ENCODE results near the gene RRP7A. TPM values are rescaled to one million over a fixed set of nuclear protein-coding genes. Genes with fewer than 3 reads are reported as not detected.
"Not testable (repeated sequence)": the region's sequence is repeated elsewhere in the genome, so short reads cannot be mapped to it uniquely, and the experiment has no call there.

Gene RRP7A
- total RNA-seq, 3 donors from 2014 or later: 19.0 to 31.8 (median 25.6) TPM

DNA sequence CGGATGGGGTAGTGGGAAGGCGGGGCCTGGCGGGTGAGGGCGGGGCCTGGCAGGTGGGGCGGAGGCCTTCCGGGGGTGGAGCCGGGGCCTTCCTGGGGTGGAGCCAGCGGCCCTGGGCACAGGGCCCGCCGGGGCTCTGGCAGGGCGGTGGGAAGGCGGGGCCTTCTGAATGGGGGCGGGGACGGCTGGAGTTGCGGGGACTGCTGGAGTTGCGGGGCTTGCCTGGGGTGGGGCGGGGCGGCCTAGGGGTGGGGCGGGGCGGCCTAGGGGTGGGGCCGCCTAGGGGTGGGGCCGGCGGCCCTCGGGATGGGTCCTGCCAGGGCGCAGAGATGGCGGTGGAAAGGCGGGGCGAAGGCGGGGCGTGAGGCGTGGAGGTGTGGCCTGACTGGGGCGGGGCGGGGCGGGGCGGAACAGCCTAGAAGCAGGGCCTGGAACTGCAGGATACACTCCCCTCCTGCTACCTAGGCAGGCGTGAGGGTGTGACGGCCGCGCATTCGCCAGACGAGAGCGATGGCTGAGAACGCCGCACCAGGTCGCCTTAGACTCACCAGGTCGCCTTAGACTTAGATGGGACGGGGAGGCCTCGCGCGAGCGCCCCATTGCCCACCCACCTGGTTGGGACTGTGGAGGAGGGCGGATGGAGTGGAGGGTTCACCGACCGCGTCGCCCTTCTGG is 19.3 kb downstream of the RRP7A start:
- no peaks in the 10 kb centered on the region for H3K9me3 ChIP-seq
- no peaks in the 10 kb centered on the region for H3K36me3 ChIP-seq
- peak in 1 of 3 donors; percentile 30 for TF ChIP-seq POLR2AphosphoS5 (IDR thresholded peaks at IDR 0.05)
- TF ChIP-seq, protein P1, sequence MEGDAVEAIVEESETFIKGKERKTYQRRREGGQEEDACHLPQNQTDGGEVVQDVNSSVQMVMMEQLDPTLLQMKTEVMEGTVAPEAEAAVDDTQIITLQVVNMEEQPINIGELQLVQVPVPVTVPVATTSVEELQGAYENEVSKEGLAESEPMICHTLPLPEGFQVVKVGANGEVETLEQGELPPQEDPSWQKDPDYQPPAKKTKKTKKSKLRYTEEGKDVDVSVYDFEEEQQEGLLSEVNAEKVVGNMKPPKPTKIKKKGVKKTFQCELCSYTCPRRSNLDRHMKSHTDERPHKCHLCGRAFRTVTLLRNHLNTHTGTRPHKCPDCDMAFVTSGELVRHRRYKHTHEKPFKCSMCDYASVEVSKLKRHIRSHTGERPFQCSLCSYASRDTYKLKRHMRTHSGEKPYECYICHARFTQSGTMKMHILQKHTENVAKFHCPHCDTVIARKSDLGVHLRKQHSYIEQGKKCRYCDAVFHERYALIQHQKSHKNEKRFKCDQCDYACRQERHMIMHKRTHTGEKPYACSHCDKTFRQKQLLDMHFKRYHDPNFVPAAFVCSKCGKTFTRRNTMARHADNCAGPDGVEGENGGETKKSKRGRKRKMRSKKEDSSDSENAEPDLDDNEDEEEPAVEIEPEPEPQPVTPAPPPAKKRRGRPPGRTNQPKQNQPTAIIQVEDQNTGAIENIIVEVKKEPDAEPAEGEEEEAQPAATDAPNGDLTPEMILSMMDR (IDR thresholded peaks at IDR 0.05): no peak
- peak overlapping the region; percentile 70 to 81 for H3K27ac ChIP-seq
- no peaks in the 10 kb centered on the region for H3K4me1 ChIP-seq
- DNase-seq (ENCODE audit: low spot score in 2 of 2): peak; percentile 81 to 92
- peak overlapping the region; percentile 21 to 68 (median 57) for H3K4me3 ChIP-seq
- no peaks in the 10 kb centered on the region for H3K27me3 ChIP-seq
- intact Hi-C loops (cut with DNase I; ENCODE audit: low total_unique reads): no loop called here

DNA sequence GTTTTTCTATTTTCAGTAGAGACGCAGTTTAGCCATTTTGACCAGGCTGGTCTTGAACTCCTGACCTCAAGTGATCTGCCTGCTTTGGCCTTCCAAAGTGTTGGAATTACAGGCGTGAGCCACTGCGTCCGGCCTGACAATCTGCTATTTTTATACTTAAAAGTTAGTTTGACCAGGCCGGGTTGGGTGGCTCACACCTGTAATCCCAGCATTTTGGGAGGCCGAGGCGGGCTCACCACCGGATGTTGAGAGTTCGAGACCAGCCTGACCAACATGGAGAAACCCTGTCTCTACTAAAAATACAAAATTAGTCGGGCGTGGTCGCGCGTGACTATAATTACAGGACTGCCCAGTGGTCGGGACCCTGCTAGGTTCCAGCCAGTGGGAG is 19.8 kb downstream of the RRP7A start:
- DNase-seq (ENCODE audit: low spot score in 2 of 2); H3K9me3 ChIP-seq; H3K36me3 ChIP-seq; H3K27me3 ChIP-seq; intact Hi-C loops (cut with DNase I; ENCODE audit: low total_unique reads); H3K4me1 ChIP-seq: not testable (repeated sequence)
- H3K27ac ChIP-seq: peak overlapping the region; percentile 70 to 81
- H3K4me3 ChIP-seq: peak overlapping the region in 2 of 3 donors; percentile 57 to 68

DNA sequence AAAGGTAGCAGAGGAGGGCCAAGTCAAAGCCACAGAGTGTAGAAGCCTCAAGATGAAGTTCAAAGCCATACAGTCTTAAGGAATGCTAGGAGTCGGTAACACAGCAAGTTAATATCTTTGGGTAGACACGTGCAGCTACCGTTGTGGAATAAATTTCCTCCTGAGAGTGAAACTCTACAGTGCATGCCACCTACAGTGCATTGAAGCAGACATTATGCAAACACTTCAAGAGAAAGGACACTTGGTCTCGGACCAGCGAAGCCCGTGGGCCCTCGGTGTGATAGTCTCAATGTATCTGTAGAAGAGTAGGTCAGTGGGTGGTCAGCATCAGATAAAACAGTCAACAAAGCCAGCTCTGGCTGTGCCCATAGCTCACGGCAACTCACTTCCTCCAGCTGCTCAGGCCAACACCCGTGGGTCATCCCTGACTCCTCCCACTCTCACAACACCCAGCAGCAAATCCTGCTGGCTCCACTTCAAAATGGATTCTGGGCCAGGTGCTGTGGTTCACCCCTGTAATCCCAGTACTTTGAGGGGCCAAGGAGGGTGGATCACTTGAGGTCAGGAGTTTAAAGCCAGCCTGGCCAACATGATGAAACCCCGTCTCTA is 24.0 kb downstream of the RRP7A start:
- H3K9me3 ChIP-seq; H3K36me3 ChIP-seq; H3K27me3 ChIP-seq; H3K4me1 ChIP-seq; intact Hi-C loops (cut with DNase I; ENCODE audit: low total_unique reads); H3K4me3 ChIP-seq: not testable (repeated sequence)
- peak; percentile 42 to 70 for DNase-seq (ENCODE audit: low spot score in 2 of 2)
- peak overlapping the region; percentile 76 to 80 for H3K27ac ChIP-seq

DNA sequence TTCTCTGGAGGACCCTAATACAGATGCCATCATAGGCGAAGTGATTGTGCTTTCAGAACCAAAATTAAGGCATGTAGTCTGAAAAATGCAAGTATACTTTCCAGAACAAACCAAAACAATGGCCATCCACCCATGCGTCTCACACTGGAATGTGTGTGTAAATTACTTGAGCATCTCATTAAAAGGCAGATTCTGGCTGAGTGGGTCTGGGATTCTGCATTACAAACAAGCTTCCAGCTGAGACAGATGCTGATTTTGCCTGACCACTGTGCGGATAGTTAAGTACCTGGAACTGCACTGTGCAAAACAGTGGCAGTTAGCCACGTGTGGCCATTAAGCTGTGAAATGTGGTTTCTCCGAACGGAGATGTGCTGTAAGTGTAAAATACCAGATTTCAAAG is 26.2 kb downstream of the RRP7A start:
- Histone ChIP-seq H3K9me3 (no peaks in the 10 kb centered on the region), H3K4me3 (no peak overlapping the region), H3K4me1 (no peaks in the 10 kb centered on the region), H3K36me3 (no peaks in the 10 kb centered on the region), H3K27ac (no peak overlapping the region), H3K27me3 (no peaks in the 10 kb centered on the region)
- TF ChIP-seq POLR2AphosphoS5 (IDR thresholded peaks at IDR 0.05): no peak
- TF ChIP-seq POLR2A (IDR thresholded peaks at IDR 0.05): no peak
- TF ChIP-seq, protein P1 (IDR thresholded peaks at IDR 0.05): no peak
- intact Hi-C loops (cut with DNase I; ENCODE audit: low total_unique reads): no loop called here
- no peak for DNase-seq (ENCODE audit: low spot score in 2 of 2)

DNA sequence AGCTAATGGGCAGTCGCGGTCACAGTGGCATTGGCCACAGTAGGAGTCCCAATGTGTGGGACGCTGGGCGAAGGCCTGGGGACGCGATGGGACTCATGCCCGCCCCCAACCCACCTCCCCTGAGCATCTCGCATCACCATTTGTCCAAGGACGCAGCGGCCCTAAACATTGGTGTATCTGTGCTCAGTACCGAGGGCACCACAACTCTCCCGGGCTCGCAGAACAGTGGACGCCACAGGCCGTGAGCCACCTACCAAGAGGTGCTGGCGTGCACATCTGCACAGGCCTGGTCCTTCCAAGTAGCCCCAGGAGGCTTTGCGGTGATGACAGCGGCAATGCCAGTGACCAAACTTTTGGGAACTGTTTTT is 27.3 kb downstream of the RRP7A start:
- DNase-seq (ENCODE audit: low spot score in 2 of 2): no peak
- H3K27ac ChIP-seq: no peak overlapping the region
- no peaks in the 10 kb centered on the region for H3K4me1 ChIP-seq
- TF ChIP-seq POLR2AphosphoS5 (IDR thresholded peaks at IDR 0.05) (no peak), POLR2A (IDR thresholded peaks at IDR 0.05) (no peak)
- TF ChIP-seq, protein P1 (IDR thresholded peaks at IDR 0.05): no peak
- intact Hi-C loops (cut with DNase I; ENCODE audit: low total_unique reads): no loop called here
- H3K27me3 ChIP-seq: no peaks in the 10 kb centered on the region
- no peak overlapping the region for H3K4me3 ChIP-seq
- no peaks in the 10 kb centered on the region for H3K9me3 ChIP-seq
- no peaks in the 10 kb centered on the region for H3K36me3 ChIP-seq

DNA sequence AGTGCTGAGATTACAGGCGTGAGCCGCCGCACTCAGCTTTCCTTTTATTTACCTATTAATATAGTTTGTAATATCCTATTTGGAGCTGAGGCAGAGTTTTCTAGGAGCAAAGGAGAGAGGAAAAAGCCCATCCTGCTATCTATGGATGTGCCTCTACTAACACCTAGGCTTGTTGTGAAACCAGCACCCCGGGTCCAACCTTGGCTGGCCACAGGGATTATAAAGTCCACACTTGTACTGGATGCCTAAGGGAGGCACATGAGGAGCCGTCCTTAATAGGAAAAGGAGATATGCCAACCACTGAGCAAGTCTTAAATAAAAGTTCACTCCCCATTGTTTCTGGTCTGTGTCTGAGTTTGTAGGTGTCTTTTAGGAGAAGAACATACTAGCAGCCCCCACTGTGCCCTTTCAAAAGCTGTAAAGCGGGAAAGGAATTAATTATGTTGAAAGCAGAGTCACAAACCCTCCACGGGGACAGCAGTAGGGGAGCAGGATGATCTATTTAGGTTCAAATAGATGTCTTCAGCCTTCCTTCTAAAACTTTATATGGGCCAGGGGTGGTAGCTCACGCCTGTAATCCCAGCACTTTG is 29.3 kb downstream of the RRP7A start:
- DNase-seq (ENCODE audit: low spot score in 2 of 2): no peak
- intact Hi-C loops (cut with DNase I; ENCODE audit: low total_unique reads): no loop called here
- no peak for TF ChIP-seq POLR2A (IDR thresholded peaks at IDR 0.05)
- TF ChIP-seq, protein P1 (IDR thresholded peaks at IDR 0.05): no peak
- TF ChIP-seq POLR2AphosphoS5 (IDR thresholded peaks at IDR 0.05): no peak
- Histone ChIP-seq H3K27ac (no peak overlapping the region), H3K9me3 (no peaks in the 10 kb centered on the region), H3K36me3 (no peaks in the 10 kb centered on the region), H3K4me3 (no peak overlapping the region), H3K4me1 (no peaks in the 10 kb centered on the region), H3K27me3 (no peaks in the 10 kb centered on the region)

Measured in breast epithelium (tissue), 4 donors.